Astrocyte (in vitro differentiated cells and primary cell): ENCODE data around the gene PLSCR2. TPM values are rescaled to one million over a fixed set of nuclear protein-coding genes. Genes with fewer than 3 reads are reported as not detected.

Experiments used
- DNase-seq: peaks from one replicate; pipeline ENCODE4 v3.0.0-alpha.2; 2010; ENCODE audit warnings: low read depth
- FAIRE-seq: peaks from 2 replicates; lab custom pipeline; 2011; peaks lifted over from hg19 to GRCh38; lab: Jason Lieb, UNC
- H2AFZ ChIP-seq: 2 replicates; pipeline ENCODE4 v1.6.0; 2012; ENCODE audit warnings: low read depth, low read length, inconsistent platforms
- H3K27ac ChIP-seq: 2 replicates; pipeline ENCODE4 v1.5.1; 2011; ENCODE audit warnings: low read depth, low read length, inconsistent platforms
- H3K27me3 ChIP-seq: 2 replicates; pipeline ENCODE4 v1.6.0; 2011; ENCODE audit warnings: low read length, inconsistent platforms; ENCODE audit not compliant: insufficient read depth
- H3K36me3 ChIP-seq: 2 replicates; pipeline ENCODE4 v1.5.1; 2011; ENCODE audit warnings: low read length, inconsistent platforms; ENCODE audit not compliant: insufficient read depth
- H3K4me1 ChIP-seq: 2 replicates; pipeline ENCODE4 v1.5.1; 2011; ENCODE audit warnings: low read length, inconsistent platforms; ENCODE audit not compliant: insufficient read depth
- H3K4me2 ChIP-seq: 2 replicates; pipeline ENCODE4 v1.6.0; 2012; ENCODE audit warnings: low read length, inconsistent platforms
- H3K4me3 ChIP-seq: 2 replicates; pipeline ENCODE4 v1.5.1; 2011; ENCODE audit warnings: low read depth, mild to moderate bottlenecking, low read length, inconsistent platforms; ENCODE audit not compliant: insufficient read depth
- H3K79me2 ChIP-seq: 2 replicates; pipeline ENCODE4 v1.6.0; 2012; ENCODE audit warnings: mild to moderate bottlenecking, low read length, inconsistent platforms; ENCODE audit not compliant: insufficient read depth
- H3K9ac ChIP-seq: 2 replicates; pipeline ENCODE4 v1.6.0; 2012; ENCODE audit warnings: mild to moderate bottlenecking, low read length, inconsistent platforms
- H3K9me3 ChIP-seq: 2 replicates; pipeline ENCODE4 v1.5.1; 2012; ENCODE audit warnings: low read depth, mild to moderate bottlenecking, low read length, inconsistent platforms; ENCODE audit not compliant: insufficient read depth
- H4K20me1 ChIP-seq: 2 replicates; pipeline ENCODE4 v1.6.0; 2012; ENCODE audit warnings: low read length, inconsistent platforms; ENCODE audit not compliant: insufficient read depth
- H3K27ac Mint-ChIP-seq: one replicate; pipeline ENCODE4 v1.8.0; 2021; ENCODE audit warnings: mild to moderate bottlenecking, mixed read lengths; ENCODE audit not compliant: unreplicated experiment
- H3K27me3 Mint-ChIP-seq: one replicate; pipeline ENCODE4 v1.8.0; 2021; ENCODE audit warnings: low read depth, mixed read lengths; ENCODE audit not compliant: unreplicated experiment
- H3K36me3 Mint-ChIP-seq: one replicate; pipeline ENCODE4 v1.8.0; 2021; ENCODE audit warnings: low read depth, mixed read lengths; ENCODE audit not compliant: unreplicated experiment
- H3K4me1 Mint-ChIP-seq: one replicate; pipeline ENCODE4 v1.8.0; 2021; ENCODE audit warnings: low read depth, mixed read lengths; ENCODE audit not compliant: unreplicated experiment
- H3K4me3 Mint-ChIP-seq: one replicate; pipeline ENCODE4 v1.8.0; 2021; ENCODE audit warnings: mild to moderate bottlenecking, moderate library complexity, mixed read lengths; ENCODE audit not compliant: unreplicated experiment
- H3K9me3 Mint-ChIP-seq: one replicate; pipeline ENCODE4 v1.8.0; 2021; ENCODE audit warnings: mild to moderate bottlenecking, mixed read lengths; ENCODE audit not compliant: unreplicated experiment
- CTCF ChIP-seq: IDR thresholded peaks from 2 replicates; pipeline ENCODE4 v1.5.1; 2011; ENCODE audit warnings: low read depth, mild to moderate bottlenecking, inconsistent platforms, low read length, moderate library complexity; ENCODE audit not compliant: insufficient read depth
- EZH2 ChIP-seq: IDR thresholded peaks from 2 replicates; pipeline ENCODE4 v1.6.1; 2012; ENCODE audit warnings: mild to moderate bottlenecking, low read length, inconsistent platforms; ENCODE audit not compliant: insufficient read depth
- total RNA-seq: library from RNA; stranded (reverse); gene quantifications from 2 replicates; pipeline ENCODE4 v1.2.1, GENCODE V29; 2021

Gene PLSCR2
- total RNA-seq, 1 donor from 2014 or later = not detected

- H3K36me3 ChIP-seq = no peaks in the 10 kb centered on the region
- DNase-seq (no peak), FAIRE-seq (no peak)
- H3K4me2 ChIP-seq = no peak overlapping the region
- no peaks in the 10 kb centered on the region for H4K20me1 ChIP-seq
- no peak overlapping the region for H3K9ac ChIP-seq
- Mint-ChIP-seq H3K27ac (no peak overlapping the region), H3K9me3 (no peaks in the 10 kb centered on the region), H3K27me3 (no peaks in the 10 kb centered on the region), H3K4me1 (no peaks in the 10 kb centered on the region), H3K4me3 (no peak overlapping the region), H3K36me3 (no peaks in the 10 kb centered on the region)
- H3K27me3 ChIP-seq = no peaks in the 10 kb centered on the region
- H3K79me2 ChIP-seq = no peaks in the 10 kb centered on the region
- no peak overlapping the region for H3K4me3 ChIP-seq
- TF ChIP-seq EZH2 = no peak
- TF ChIP-seq CTCF = no peak
- H3K4me1 ChIP-seq = no peaks in the 10 kb centered on the region
- no peaks in the 10 kb centered on the region for H3K9me3 ChIP-seq
- no peak overlapping the region for H3K27ac ChIP-seq
- H2AFZ ChIP-seq = no peak overlapping the region
Observed at GRCh38 chr3:146396792-146397191, 72.6 kb downstream of the PLSCR2 start.

- no peaks in the 10 kb centered on the region for H3K36me3 ChIP-seq
- Mint-ChIP-seq H3K27me3 (no peaks in the 10 kb centered on the region), H3K27ac (no peak overlapping the region), H3K9me3 (no peaks in the 10 kb centered on the region), H3K4me3 (no peak overlapping the region), H3K36me3 (no peaks in the 10 kb centered on the region), H3K4me1 (no peaks in the 10 kb centered on the region)
- H3K4me3 ChIP-seq = no peak overlapping the region
- H3K9me3 ChIP-seq = no peaks in the 10 kb centered on the region
- no peaks in the 10 kb centered on the region for H4K20me1 ChIP-seq
- no peak for TF ChIP-seq CTCF
- no peak overlapping the region for H2AFZ ChIP-seq
- peaks cover 9% of the 10 kb centered on the region for H3K4me1 ChIP-seq
- DNase-seq (no peak), FAIRE-seq (no peak)
- H3K9ac ChIP-seq = no peak overlapping the region
- no peaks in the 10 kb centered on the region for H3K27me3 ChIP-seq
- H3K79me2 ChIP-seq = no peaks in the 10 kb centered on the region
- no peak overlapping the region for H3K27ac ChIP-seq
- H3K4me2 ChIP-seq = no peak overlapping the region
Observed at GRCh38 chr3:146395164-146395563, 74.2 kb downstream of the PLSCR2 start.

GRCh38 chr3:146390957-146391356 is 78.4 kb downstream of the PLSCR2 start:
- Mint-ChIP-seq H3K27ac (no peak overlapping the region), H3K36me3 (no peaks in the 10 kb centered on the region), H3K4me3 (no peak overlapping the region), H3K27me3 (no peaks in the 10 kb centered on the region), H3K4me1 (peaks cover 3% of the 10 kb centered on the region), H3K9me3 (no peaks in the 10 kb centered on the region)
- DNase-seq (peak; percentile 97), FAIRE-seq (no peak)
- Histone ChIP-seq H3K79me2 (no peaks in the 10 kb centered on the region), H3K36me3 (no peaks in the 10 kb centered on the region), H3K4me3 (no peak overlapping the region), H3K27me3 (no peaks in the 10 kb centered on the region), H4K20me1 (no peaks in the 10 kb centered on the region), H3K4me2 (peak overlapping the region; percentile 34), H3K27ac (no peak overlapping the region), H3K9ac (no peak overlapping the region), H2AFZ (no peak overlapping the region), H3K4me1 (peaks cover 9% of the 10 kb centered on the region), H3K9me3 (no peaks in the 10 kb centered on the region)
- no peak for TF ChIP-seq CTCF
- no peak for TF ChIP-seq EZH2
